SJCRH30 (cell line): ENCODE data around the gene OSBPL9. TPM values are rescaled to one million over a fixed set of nuclear protein-coding genes. Genes with fewer than 3 reads are reported as not detected.
A peak's percentile ranks its signal among the peaks of the same experiment; 100 is the strongest.

Experiments
- DNase-seq, 2 experiments: peaks; one replicate each; pipeline ENCODE4 v3.0.0-alpha.2; 2015 to 2020
- H3K27ac ChIP-seq: fragments of 250-450 bp; sonication (Bioruptor Pico); 2 replicates; pipeline ENCODE4 v1.5.1; 2020; ENCODE audit warnings: mild to moderate bottlenecking, moderate library complexity
- H3K27me3 ChIP-seq: fragments of 250-450 bp; sonication (Bioruptor Pico); 2 replicates; pipeline ENCODE4 v1.5.1; 2020; ENCODE audit warnings: mild to moderate bottlenecking, moderate library complexity
- H3K36me3 ChIP-seq: fragments of 250-450 bp; sonication (Bioruptor Pico); 2 replicates; pipeline ENCODE4 v1.5.1; 2020; ENCODE audit warnings: mild to moderate bottlenecking, moderate library complexity
- H3K4me1 ChIP-seq: fragments of 250-450 bp; sonication (Bioruptor Pico); 2 replicates; pipeline ENCODE4 v1.5.1; 2020; ENCODE audit warnings: mild to moderate bottlenecking, moderate library complexity
- H3K4me3 ChIP-seq: fragments of 250-450 bp; sonication (Bioruptor Pico); 2 replicates; pipeline ENCODE4 v1.5.1; 2020; ENCODE audit warnings: mild to moderate bottlenecking, moderate library complexity
- H3K9me3 ChIP-seq: fragments of 250-450 bp; sonication (Bioruptor Pico); replicated peaks from 2 replicates; pipeline ENCODE4 v1.5.1; 2020; ENCODE audit warnings: mild to moderate bottlenecking, moderate library complexity
- total RNA-seq: library from RNA; depleted of rRNA; stranded (reverse); fragments of >200 nt; shearing (Covaris generic); gene quantifications from 2 replicates; pipeline ENCODE4 v1.2.3, GENCODE V29; 2014; rRNA removed

The OSBPL9 gene
- total RNA-seq = 144 and 147 TPM in 2 replicates

GRCh38 chr1:51616903-51617708 lies at the start of gene OSBPL9:
TSS of gene OSBPL9 (plus strand) at chr1:51617092. CDS start at chr1:51617111, 19 bp downstream.
- Histone ChIP-seq H3K4me3 (peak within 1 kb of the TSS; percentile 87), H3K9me3 (no peaks in the 10 kb centered on the region), H3K27ac (peak within 1 kb of the TSS; percentile 71), H3K4me1 (peaks cover 31% of the 10 kb centered on the region), H3K27me3 (0 out of 2 replicates have a peak, but pooled peaks cover 3% of the 10 kb centered on the region), H3K36me3 (no peaks in the 10 kb centered on the region; the same call in 1 of the 2 replicates)
- peak; percentile 92 to 97 for DNase-seq

- H3K4me1 ChIP-seq = peaks cover 8% of the 10 kb centered on the region; the same call in 1 of the 2 replicates
- no peaks in the 10 kb centered on the region for H3K27me3 ChIP-seq
- no peak for DNase-seq
- H3K9me3 ChIP-seq = no peaks in the 10 kb centered on the region
- no peak overlapping the region for H3K27ac ChIP-seq
- no peaks in the 10 kb centered on the region for H3K36me3 ChIP-seq
- no peak overlapping the region for H3K4me3 ChIP-seq
These were observed 49.2 kb upstream of the OSBPL9 start for GRCh38 chr1:51567653-51568052.

GRCh38 chr1:51568231-51568935 lies 48.5 kb upstream of the OSBPL9 start:
- no peak overlapping the region for H3K27ac ChIP-seq
- H3K4me1 ChIP-seq = peaks cover 8% of the 10 kb centered on the region; the same call in 1 of the 2 replicates
- no peak for DNase-seq
- H3K9me3 ChIP-seq = no peaks in the 10 kb centered on the region
- H3K4me3 ChIP-seq = no peak overlapping the region
- no peaks in the 10 kb centered on the region for H3K36me3 ChIP-seq
- H3K27me3 ChIP-seq = no peaks in the 10 kb centered on the region

- no peaks in the 10 kb centered on the region for H3K9me3 ChIP-seq
- H3K36me3 ChIP-seq = no peaks in the 10 kb centered on the region
- peaks cover 8% of the 10 kb centered on the region for H3K4me1 ChIP-seq
- H3K27ac ChIP-seq = no peak overlapping the region
- no peak for DNase-seq
- H3K4me3 ChIP-seq = no peak overlapping the region
- H3K27me3 ChIP-seq = no peaks in the 10 kb centered on the region
These were observed 47.4 kb upstream of the OSBPL9 start for GRCh38 chr1:51569284-51570062.

GRCh38 chr1:51570063-51570710 lies 46.7 kb upstream of the OSBPL9 start:
- H3K4me3 ChIP-seq = no peak overlapping the region
- no peaks in the 10 kb centered on the region for H3K9me3 ChIP-seq
- no peaks in the 10 kb centered on the region for H3K36me3 ChIP-seq
- H3K27ac ChIP-seq = no peak overlapping the region
- peaks cover 8% of the 10 kb centered on the region for H3K4me1 ChIP-seq
- no peaks in the 10 kb centered on the region for H3K27me3 ChIP-seq
- no peak for DNase-seq

GRCh38 chr1:51572365-51572764 lies 44.5 kb upstream of the OSBPL9 start:
- DNase-seq = no peak
- Histone ChIP-seq H3K36me3 (no peaks in the 10 kb centered on the region), H3K27me3 (no peaks in the 10 kb centered on the region), H3K27ac (no peak overlapping the region), H3K9me3 (no peaks in the 10 kb centered on the region), H3K4me3 (no peak overlapping the region), H3K4me1 (peaks cover 18% of the 10 kb centered on the region)

- no peak overlapping the region for H3K4me3 ChIP-seq
- no peak overlapping the region for H3K27ac ChIP-seq
- H3K4me1 ChIP-seq = peaks cover 14% of the 10 kb centered on the region
- H3K9me3 ChIP-seq = no peaks in the 10 kb centered on the region
- no peaks in the 10 kb centered on the region for H3K27me3 ChIP-seq
- no peaks in the 10 kb centered on the region for H3K36me3 ChIP-seq
- peak in 1 of 2 experiments; percentile 24 for DNase-seq
These were observed 42.1 kb upstream of the OSBPL9 start for GRCh38 chr1:51574796-51575195.

GRCh38 chr1:51575406-51576084 lies 41.3 kb upstream of the OSBPL9 start:
- Histone ChIP-seq H3K9me3 (no peaks in the 10 kb centered on the region), H3K4me1 (peaks cover 9% of the 10 kb centered on the region), H3K27me3 (no peaks in the 10 kb centered on the region), H3K36me3 (no peaks in the 10 kb centered on the region), H3K27ac (peak overlapping the region; percentile 2; the same call in 1 of the 2 replicates), H3K4me3 (no peak overlapping the region)
- DNase-seq = peak; percentile 45 to 68

GRCh38 chr1:51576085-51576444 lies 40.8 kb upstream of the OSBPL9 start:
- peak overlapping the region; percentile 2; the same call in 1 of the 2 replicates for H3K27ac ChIP-seq
- H3K36me3 ChIP-seq = no peaks in the 10 kb centered on the region
- no peaks in the 10 kb centered on the region for H3K9me3 ChIP-seq
- peak; percentile 14 to 36 for DNase-seq
- H3K4me1 ChIP-seq = peaks cover 9% of the 10 kb centered on the region
- H3K27me3 ChIP-seq = no peaks in the 10 kb centered on the region
- no peak overlapping the region for H3K4me3 ChIP-seq

GRCh38 chr1:51576923-51577322 lies 40.0 kb upstream of the OSBPL9 start:
- Histone ChIP-seq H3K4me3 (no peak overlapping the region), H3K9me3 (no peaks in the 10 kb centered on the region), H3K27me3 (no peaks in the 10 kb centered on the region), H3K36me3 (no peaks in the 10 kb centered on the region), H3K4me1 (peaks cover 9% of the 10 kb centered on the region), H3K27ac (no peak overlapping the region)
- no peak for DNase-seq

- Histone ChIP-seq H3K36me3 (no peaks in the 10 kb centered on the region), H3K27ac (no peak overlapping the region)
- no peak for DNase-seq
These were observed 38.3 kb upstream of the OSBPL9 start for GRCh38 chr1:51578383-51579109.

GRCh38 chr1:51581238-51581637 lies 35.7 kb upstream of the OSBPL9 start:
- Histone ChIP-seq H3K9me3 (no peaks in the 10 kb centered on the region), H3K27ac (no peak overlapping the region)
- no peak for DNase-seq

More at GRCh38 chr1:51578383-51579109, 38.3 kb upstream of the OSBPL9 start:
- H3K4me3 ChIP-seq = no peak overlapping the region
- H3K9me3 ChIP-seq = no peaks in the 10 kb centered on the region
- H3K27me3 ChIP-seq = no peaks in the 10 kb centered on the region
- H3K4me1 ChIP-seq = peaks cover 9% of the 10 kb centered on the region

GRCh38 chr1:51583532-51583931 lies 33.4 kb upstream of the OSBPL9 start:
- H3K27me3 ChIP-seq = no peaks in the 10 kb centered on the region
- H3K9me3 ChIP-seq = no peaks in the 10 kb centered on the region
- H3K4me3 ChIP-seq = no peak overlapping the region
- H3K4me1 ChIP-seq = no peaks in the 10 kb centered on the region; the same call in 1 of the 2 replicates
- H3K27ac ChIP-seq = no peak overlapping the region
- peak; percentile 21 to 50 for DNase-seq
- H3K36me3 ChIP-seq = no peaks in the 10 kb centered on the region

More at GRCh38 chr1:51581238-51581637, 35.7 kb upstream of the OSBPL9 start:
- no peaks in the 10 kb centered on the region; the same call in none of the 2 replicates for H3K4me1 ChIP-seq
- no peaks in the 10 kb centered on the region for H3K36me3 ChIP-seq
- no peak overlapping the region for H3K4me3 ChIP-seq
- H3K27me3 ChIP-seq = no peaks in the 10 kb centered on the region
